ENCODE results near the gene SUSD3.

DNA sequence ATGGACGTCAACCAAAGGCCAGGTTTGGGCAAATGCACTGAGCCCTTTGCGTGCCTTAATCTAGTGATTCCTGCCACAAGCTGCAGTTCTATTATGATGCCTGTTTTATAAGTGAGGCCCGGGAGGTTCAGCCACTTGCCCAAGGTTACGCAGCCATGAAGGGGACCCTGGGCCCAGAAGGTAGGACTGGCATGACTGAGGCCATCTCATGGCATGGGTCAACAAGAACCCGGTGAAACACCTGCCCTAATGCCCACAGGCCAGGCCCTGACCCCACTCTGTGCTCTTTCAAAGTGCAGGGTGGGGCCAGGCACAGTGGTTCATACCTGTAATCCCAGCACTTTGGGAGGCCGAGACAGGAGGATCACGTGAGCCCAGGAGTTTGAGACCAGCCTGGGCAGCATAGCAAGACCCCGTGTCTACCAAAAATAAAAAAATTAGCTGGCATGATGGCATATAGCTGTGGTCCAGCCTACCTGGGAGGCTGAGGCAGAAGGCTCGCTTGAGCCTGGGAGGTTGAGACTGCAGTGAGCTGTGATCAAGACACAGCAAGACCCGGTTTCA lies 66.9 kb downstream of the SUSD3 start:
- TF ChIP-seq, protein P1, sequence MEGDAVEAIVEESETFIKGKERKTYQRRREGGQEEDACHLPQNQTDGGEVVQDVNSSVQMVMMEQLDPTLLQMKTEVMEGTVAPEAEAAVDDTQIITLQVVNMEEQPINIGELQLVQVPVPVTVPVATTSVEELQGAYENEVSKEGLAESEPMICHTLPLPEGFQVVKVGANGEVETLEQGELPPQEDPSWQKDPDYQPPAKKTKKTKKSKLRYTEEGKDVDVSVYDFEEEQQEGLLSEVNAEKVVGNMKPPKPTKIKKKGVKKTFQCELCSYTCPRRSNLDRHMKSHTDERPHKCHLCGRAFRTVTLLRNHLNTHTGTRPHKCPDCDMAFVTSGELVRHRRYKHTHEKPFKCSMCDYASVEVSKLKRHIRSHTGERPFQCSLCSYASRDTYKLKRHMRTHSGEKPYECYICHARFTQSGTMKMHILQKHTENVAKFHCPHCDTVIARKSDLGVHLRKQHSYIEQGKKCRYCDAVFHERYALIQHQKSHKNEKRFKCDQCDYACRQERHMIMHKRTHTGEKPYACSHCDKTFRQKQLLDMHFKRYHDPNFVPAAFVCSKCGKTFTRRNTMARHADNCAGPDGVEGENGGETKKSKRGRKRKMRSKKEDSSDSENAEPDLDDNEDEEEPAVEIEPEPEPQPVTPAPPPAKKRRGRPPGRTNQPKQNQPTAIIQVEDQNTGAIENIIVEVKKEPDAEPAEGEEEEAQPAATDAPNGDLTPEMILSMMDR (IDR thresholded peaks at IDR 0.05) = no peak
- TF ChIP-seq POLR2A (IDR thresholded peaks at IDR 0.05) = no peak
